OCI-LY3 (cell line): ENCODE measurements around the gene SERHL2.

ENCODE experiments used
- H2AFZ ChIP-seq: fragments of 200-600, 300-600 bp; shearing (Covaris generic); 2 replicates; pipeline ENCODE4 v1.6.0; 2014; ENCODE audit warnings: antibody characterized with exemption, low read depth, low read length
- H3K27ac ChIP-seq: fragments of 200-600, 300-600 bp; sonication (generic); 2 replicates; pipeline ENCODE4 v1.5.1; 2014; ENCODE audit warnings: mild to moderate bottlenecking, low read length, moderate library complexity, mixed read lengths
- H3K27me3 ChIP-seq: fragments of 200-600, 300-600 bp; sonication (generic); 2 replicates; pipeline ENCODE4 v1.6.1; 2014; ENCODE audit warnings: low read depth, low read length, mixed read lengths
- H3K36me3 ChIP-seq: fragments of 200-600, 300-600 bp; sonication (generic); replicated peaks from 2 replicates; pipeline ENCODE3; 2014; ENCODE audit warnings: low read depth, low read length, mixed read lengths
- H3K4me1 ChIP-seq: fragments of 300-600, 200-600 bp; sonication (generic); 2 replicates; pipeline ENCODE4 v1.6.1; 2014; ENCODE audit warnings: low read length, mixed read lengths
- H3K4me2 ChIP-seq: fragments of 200-600, 300-600 bp; sonication (generic); 2 replicates; pipeline ENCODE4 v1.6.1; 2014; ENCODE audit warnings: low read length, mixed read lengths
- H3K4me3 ChIP-seq: fragments of 300-600, 200-600 bp; sonication (generic); 2 replicates; pipeline ENCODE4 v1.5.1; 2014; ENCODE audit warnings: antibody characterized with exemption, mild to moderate bottlenecking, low read length, moderate library complexity
- H3K79me2 ChIP-seq: fragments of 300-600, 200-600 bp; shearing (Covaris generic); 2 replicates; pipeline ENCODE4 v1.6.1; 2014; ENCODE audit warnings: mild to moderate bottlenecking, low read length, mixed read lengths
- H3K9ac ChIP-seq: fragments of 300-600, 200-600 bp; shearing (Covaris generic); 2 replicates; pipeline ENCODE4 v1.6.0; 2014; ENCODE audit warnings: mild to moderate bottlenecking, low read length, moderate library complexity
- H3K9me3 ChIP-seq: fragments of 200-600, 300-600 bp; shearing (Covaris generic); 2 replicates; pipeline ENCODE4 v1.6.1; 2014; ENCODE audit warnings: low read length, mixed read lengths; ENCODE audit not compliant: insufficient read depth
- H4K20me1 ChIP-seq: fragments of 200-600, 300-600 bp; sonication (generic); 2 replicates; pipeline ENCODE4 v1.6.1; 2016; ENCODE audit warnings: low read length, mixed read lengths; ENCODE audit not compliant: insufficient read depth
- CTCF ChIP-seq: fragments of 200-600, 300-600 bp; sonication (generic); IDR thresholded peaks from 2 replicates; pipeline ENCODE4 v1.5.1; 2014; ENCODE audit warnings: antibody characterized with exemption, low read length, low read depth
- EZH2phosphoT487 ChIP-seq: fragments of 200-600 bp; shearing (Covaris generic); IDR thresholded peaks from 2 replicates; pipeline ENCODE4 v1.6.1; 2018; ENCODE audit warnings: antibody characterized with exemption, mixed run types, low read depth

The SERHL2 gene

GRCh38 chr22:42623301-42623751 is 69.6 kb downstream of the SERHL2 start:
- Histone ChIP-seq H3K4me1 (peaks cover 8% of the 10 kb centered on the region), H3K36me3 (peaks cover 27% of the 10 kb centered on the region), H2AFZ (no peak overlapping the region)

More at GRCh38 chr22:42623301-42623751, 69.6 kb downstream of the SERHL2 start:
- Histone ChIP-seq H3K27me3 (no peaks in the 10 kb centered on the region), H3K9me3 (no peaks in the 10 kb centered on the region), H3K4me2 (no peak overlapping the region), H3K79me2 (no peaks in the 10 kb centered on the region), H3K27ac (0 out of 2 replicates have a peak overlapping the region, but pooled peaks have one; percentile 10), H3K9ac (no peak overlapping the region), H4K20me1 (no peaks in the 10 kb centered on the region), H3K4me3 (no peak overlapping the region)
- TF ChIP-seq CTCF (no peak), EZH2phosphoT487 (no peak)
